Middle frontal gyrus (tissue), 1 donor: ENCODE measurements around the gene HOXC5.
A peak's percentile ranks its signal among the peaks of the same experiment; 100 is the strongest.

ENCODE experiments used
- DNase-seq: peaks from one replicate; pipeline ENCODE4 v3.0.0-alpha.2; 2015; ENCODE audit warnings: low spot score; ENCODE audit errors: extremely low spot score

The HOXC5 gene

GRCh38 chr12:53995378-53996239 lies 37.2 kb upstream of the HOXC5 start:
- DNase-seq: no peak

- DNase-seq: no peak
These were observed 36.3 kb upstream of the HOXC5 start for GRCh38 chr12:53996240-53997203.

- no peak for DNase-seq
These were observed 35.4 kb upstream of the HOXC5 start for GRCh38 chr12:53997204-53998109.

- no peak for DNase-seq
These were observed 34.5 kb upstream of the HOXC5 start for GRCh38 chr12:53998110-53998899.

- no peak for DNase-seq
These were observed 34.0 kb upstream of the HOXC5 start for GRCh38 chr12:53998900-53999236.

- no peak for DNase-seq
These were observed 33.2 kb upstream of the HOXC5 start for GRCh38 chr12:53999559-54000115.

GRCh38 chr12:54000116-54001114 lies 32.4 kb upstream of the HOXC5 start, which contains the start of gene HOXC9:
HOXC9 (plus strand) TSS chr12:54000161; CDS start chr12:54000189, 28 bp downstream.
- no peak for DNase-seq

GRCh38 chr12:54001283-54002187 lies 31.3 kb upstream of the HOXC5 start:
- no peak for DNase-seq

GRCh38 chr12:54002278-54002914 lies 30.5 kb upstream of the HOXC5 start:
- no peak for DNase-seq

- no peak for DNase-seq
These were observed 29.9 kb upstream of the HOXC5 start for GRCh38 chr12:54002915-54003389.

- no peak for DNase-seq
These were observed 29.2 kb upstream of the HOXC5 start for GRCh38 chr12:54003625-54004024.

GRCh38 chr12:54004063-54004840 lies 28.6 kb upstream of the HOXC5 start:
- no peak for DNase-seq

GRCh38 chr12:54004841-54005530 lies 27.9 kb upstream of the HOXC5 start:
- DNase-seq: no peak

- no peak for DNase-seq
These were observed 27.4 kb upstream of the HOXC5 start for GRCh38 chr12:54005531-54005852.

- DNase-seq: peak; percentile 55
These were observed 26.8 kb upstream of the HOXC5 start for GRCh38 chr12:54005853-54006558.
